ENCODE measurements around the gene WT1.

Gene WT1

DNA sequence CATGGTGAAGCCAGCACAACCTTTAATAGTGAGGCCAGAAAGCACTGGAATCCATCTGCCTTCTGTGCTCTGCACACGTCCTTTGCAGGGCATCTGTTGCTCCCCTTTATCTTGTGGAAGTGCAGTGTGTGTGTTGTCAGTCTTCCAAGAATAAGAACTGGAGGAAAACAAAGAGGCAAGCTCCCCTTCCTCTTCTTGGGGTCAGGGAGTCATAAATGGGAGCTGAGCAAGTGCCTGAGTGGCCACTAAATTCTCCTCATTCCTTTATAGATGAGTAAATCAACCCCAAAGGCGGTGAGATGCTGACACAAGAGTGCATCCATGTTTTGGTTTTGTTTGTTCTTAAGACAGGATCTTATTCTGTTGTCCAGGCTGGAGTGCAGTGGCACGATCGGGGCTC is 38.3 kb downstream of the WT1 start:
- TF ChIP-seq, protein P1, sequence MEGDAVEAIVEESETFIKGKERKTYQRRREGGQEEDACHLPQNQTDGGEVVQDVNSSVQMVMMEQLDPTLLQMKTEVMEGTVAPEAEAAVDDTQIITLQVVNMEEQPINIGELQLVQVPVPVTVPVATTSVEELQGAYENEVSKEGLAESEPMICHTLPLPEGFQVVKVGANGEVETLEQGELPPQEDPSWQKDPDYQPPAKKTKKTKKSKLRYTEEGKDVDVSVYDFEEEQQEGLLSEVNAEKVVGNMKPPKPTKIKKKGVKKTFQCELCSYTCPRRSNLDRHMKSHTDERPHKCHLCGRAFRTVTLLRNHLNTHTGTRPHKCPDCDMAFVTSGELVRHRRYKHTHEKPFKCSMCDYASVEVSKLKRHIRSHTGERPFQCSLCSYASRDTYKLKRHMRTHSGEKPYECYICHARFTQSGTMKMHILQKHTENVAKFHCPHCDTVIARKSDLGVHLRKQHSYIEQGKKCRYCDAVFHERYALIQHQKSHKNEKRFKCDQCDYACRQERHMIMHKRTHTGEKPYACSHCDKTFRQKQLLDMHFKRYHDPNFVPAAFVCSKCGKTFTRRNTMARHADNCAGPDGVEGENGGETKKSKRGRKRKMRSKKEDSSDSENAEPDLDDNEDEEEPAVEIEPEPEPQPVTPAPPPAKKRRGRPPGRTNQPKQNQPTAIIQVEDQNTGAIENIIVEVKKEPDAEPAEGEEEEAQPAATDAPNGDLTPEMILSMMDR (conservative IDR thresholded peaks at IDR 0.05; ENCODE audit: low read length): no peak
- peak; percentile 62 for DNase-seq (ENCODE audit: low read depth)
- H3K4me3 ChIP-seq (ENCODE audit: low read length): no peak overlapping the region

- DNase-seq (ENCODE audit: low read depth): no peak
- H3K4me3 ChIP-seq (ENCODE audit: low read length): no peak overlapping the region
- TF ChIP-seq, protein P1 (conservative IDR thresholded peaks at IDR 0.05; ENCODE audit: low read length): no peak
Observed at GRCh38 chr11:32396331-32396730, 39.0 kb downstream of the WT1 start.

DNA sequence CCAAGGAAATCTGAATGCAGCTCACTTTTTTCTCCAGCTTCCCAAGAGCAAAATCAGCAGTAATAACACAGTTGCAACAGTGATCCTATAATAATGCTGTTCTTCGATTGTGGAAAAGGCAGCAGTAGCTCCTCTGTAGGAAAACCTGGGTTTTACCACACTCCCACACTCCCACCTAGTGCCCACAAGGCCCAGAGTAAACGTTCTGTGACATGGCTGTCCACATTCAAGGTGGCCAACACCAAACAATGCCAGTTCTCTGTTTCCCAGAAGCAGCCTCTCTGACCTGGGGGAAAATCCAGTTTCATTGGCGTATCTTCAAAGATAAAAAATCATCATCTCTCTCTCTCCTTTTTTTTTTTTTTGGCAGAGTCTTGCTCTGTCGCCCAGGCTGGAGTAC is 40.2 kb downstream of the WT1 start:
- no peak overlapping the region for H3K4me3 ChIP-seq (ENCODE audit: low read length)
- TF ChIP-seq, protein P1 (conservative IDR thresholded peaks at IDR 0.05; ENCODE audit: low read length): no peak
- no peak for DNase-seq (ENCODE audit: low read depth)

DNA sequence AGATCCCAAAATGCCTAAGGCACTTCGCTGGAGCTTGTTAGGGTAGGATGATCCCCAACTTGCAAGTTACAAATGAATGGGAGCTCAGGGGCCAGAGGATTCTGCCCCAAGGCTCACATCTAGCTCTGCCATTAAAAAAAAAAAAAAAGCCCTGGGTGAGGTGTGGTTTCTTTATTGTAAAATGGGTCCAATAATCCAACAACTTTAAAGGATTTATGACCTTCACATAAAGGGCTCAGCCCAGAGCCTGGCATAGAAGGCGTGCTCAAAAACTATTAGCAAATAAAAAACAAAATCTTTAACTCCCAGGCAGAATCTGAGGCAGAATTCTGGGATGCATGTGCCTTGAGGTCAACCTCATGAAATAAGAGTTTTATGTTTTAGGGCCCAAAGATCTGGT is 42.5 kb downstream of the WT1 start:
- H3K4me3 ChIP-seq (ENCODE audit: low read length): no peak overlapping the region
- TF ChIP-seq, protein P1 (conservative IDR thresholded peaks at IDR 0.05; ENCODE audit: low read length): no peak
- no peak for DNase-seq (ENCODE audit: low read depth)

DNA sequence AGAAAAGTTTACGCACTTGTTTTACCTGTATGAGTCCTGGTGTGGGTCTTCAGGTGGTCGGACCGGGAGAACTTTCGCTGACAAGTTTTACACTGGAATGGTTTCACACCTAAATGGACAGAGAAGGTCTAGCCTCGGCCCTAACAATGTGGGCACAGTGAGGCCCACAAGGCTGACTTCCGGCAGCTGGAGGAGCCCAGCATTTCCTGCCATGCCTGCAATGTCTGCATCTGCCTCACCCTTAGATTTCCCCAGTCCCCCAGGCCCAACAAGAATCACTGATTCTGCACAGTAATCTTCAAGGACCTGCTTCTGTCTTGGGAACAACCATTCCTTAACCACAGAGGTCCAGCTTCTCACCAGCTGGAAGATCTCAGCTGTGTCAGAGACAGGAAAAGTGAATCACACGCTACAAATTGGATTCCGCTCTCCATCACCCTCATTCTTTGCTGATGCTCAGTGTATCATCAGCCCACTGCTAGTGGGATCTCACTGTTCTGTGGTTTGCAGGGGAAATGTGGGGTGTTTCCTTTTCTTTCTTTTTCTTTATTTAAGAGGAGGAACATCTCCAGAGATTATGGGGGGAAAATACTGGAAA is 43.3 kb downstream of the WT1 start:
- no peak overlapping the region for H3K4me3 ChIP-seq (ENCODE audit: low read length)
- TF ChIP-seq, protein P1 (conservative IDR thresholded peaks at IDR 0.05; ENCODE audit: low read length): no peak
- peak; percentile 86 for DNase-seq (ENCODE audit: low read depth)

- DNase-seq (ENCODE audit: low read depth): no peak
- no peak overlapping the region for H3K4me3 ChIP-seq (ENCODE audit: low read length)
- TF ChIP-seq, protein P1 (conservative IDR thresholded peaks at IDR 0.05; ENCODE audit: low read length): no peak
Observed at GRCh38 chr11:32391479-32391878, 43.9 kb downstream of the WT1 start.

DNA sequence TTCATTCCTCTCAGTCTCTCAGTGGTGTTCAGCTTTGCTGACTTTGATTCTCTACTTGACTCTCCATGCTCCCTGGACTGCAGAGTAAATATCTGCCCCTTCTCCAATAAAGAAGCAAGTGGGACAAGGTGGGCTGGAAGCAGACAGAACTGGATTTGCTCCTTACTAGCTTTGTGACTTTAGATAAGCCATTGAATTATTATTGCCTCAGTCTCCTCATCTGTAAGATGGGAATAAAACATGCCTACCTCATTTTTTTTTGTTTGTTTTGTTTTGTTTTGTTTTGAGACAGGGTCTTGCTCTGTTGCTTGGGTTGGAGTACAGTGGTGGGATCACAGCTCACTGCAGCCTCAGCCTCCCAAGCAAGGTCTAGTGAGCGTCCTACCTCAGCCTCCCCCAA is 44.6 kb downstream of the WT1 start:
- TF ChIP-seq, protein P1 (conservative IDR thresholded peaks at IDR 0.05; ENCODE audit: low read length): no peak
- no peak overlapping the region for H3K4me3 ChIP-seq (ENCODE audit: low read length)
- no peak for DNase-seq (ENCODE audit: low read depth)
